IMR-90 (cell line): ENCODE measurements around the gene PDXK. TPM values are rescaled to one million over a fixed set of nuclear protein-coding genes. Genes with fewer than 3 reads are reported as not detected.

ENCODE experiments used
- ATAC-seq: fragments of 200-7000 bp; cut with Tn5 transposase; 2 replicates; pipeline ENCODE4 v1.9.1; 2020; ENCODE audit warnings: low read depth, mild to moderate bottlenecking, moderate library complexity
- BruUV-seq: library from RNA; stranded (reverse); fragments of 400-500 nt; replicated peaks from 2 replicates; lab custom pipeline; 2021; lab: Mats Ljungman, UMichigan
- CTCF ChIA-PET: fragments of 300-600 bp; formaldehyde crosslinking; extraction: SDS; loops from one replicate; lab custom pipeline; 2021; ENCODE audit warnings: antibody characterized with exemption; lab: Yijun Ruan, JAX
- POLR2A ChIA-PET: fragments of 300-600 bp; sonication (Branson Sonifier 250); formaldehyde crosslinking; loops from one replicate; lab custom pipeline; 2022; ENCODE audit warnings: antibody characterized with exemption; ENCODE audit not compliant: unreplicated experiment; lab: Charles Lee
- DNase-seq: peaks from one replicate; pipeline ENCODE4 v3.0.0; 2013
- H2AFZ ChIP-seq: replicated peaks from 2 replicates; pipeline ENCODE3; 2013; ENCODE audit warnings: low read length, mild to moderate bottlenecking; ENCODE audit not compliant: poor library complexity
- H2AK5ac ChIP-seq: 2 replicates; pipeline ENCODE4 v1.6.1; 2013; ENCODE audit warnings: low read depth, low read length, inconsistent platforms
- H2AK9ac ChIP-seq: replicated peaks from 2 replicates; pipeline ENCODE3; 2013; ENCODE audit warnings: mild to moderate bottlenecking, low read depth, low read length, moderate library complexity; ENCODE audit not compliant: poor library complexity
- H2BK120ac ChIP-seq: 2 replicates; pipeline ENCODE4 v1.6.1; 2013; ENCODE audit warnings: low read depth, low read length, inconsistent platforms
- H2BK15ac ChIP-seq: 3 replicates; pipeline ENCODE4 v1.6.1; 2013; ENCODE audit warnings: low read depth, low read length, inconsistent platforms
- H2BK20ac ChIP-seq: 2 replicates; pipeline ENCODE4 v1.6.1; 2013; ENCODE audit warnings: low read depth, mild to moderate bottlenecking, inconsistent platforms, low read length, moderate library complexity
- H2BK5ac ChIP-seq: 2 replicates; pipeline ENCODE4 v1.6.1; 2013; ENCODE audit warnings: mild to moderate bottlenecking, low read depth, low read length, inconsistent platforms; ENCODE audit not compliant: poor library complexity, severe bottlenecking
- H3K14ac ChIP-seq: replicated peaks from 2 replicates; pipeline ENCODE4 v1.6.1; 2013; ENCODE audit warnings: low read depth, low read length, inconsistent platforms
- H3K18ac ChIP-seq: 2 replicates; pipeline ENCODE4 v1.6.1; 2013; ENCODE audit warnings: low read depth, low read length, control low read depth
- H3K23ac ChIP-seq: 2 replicates; pipeline ENCODE4 v1.6.1; 2013; ENCODE audit warnings: low read depth, low read length, inconsistent platforms
- H3K27ac ChIP-seq: 2 replicates; pipeline ENCODE4 v1.5.1; 2013; ENCODE audit warnings: mild to moderate bottlenecking, control low read depth, low read length; ENCODE audit not compliant: insufficient read depth
- H3K27me3 ChIP-seq: 2 replicates; pipeline ENCODE4 v1.6.1; 2013; ENCODE audit warnings: low read length; ENCODE audit not compliant: control insufficient read depth, insufficient read depth
- H3K36me3 ChIP-seq: 2 replicates; pipeline ENCODE4 v1.6.1; 2013; ENCODE audit warnings: low read length, mixed read lengths; ENCODE audit not compliant: control insufficient read depth, insufficient read depth
- H3K4ac ChIP-seq: 2 replicates; pipeline ENCODE4 v1.6.1; 2013; ENCODE audit warnings: low read depth, low read length, inconsistent platforms
- H3K4me1 ChIP-seq: 2 replicates; pipeline ENCODE4 v1.6.1; 2013; ENCODE audit warnings: low read length, mixed read lengths; ENCODE audit not compliant: control insufficient read depth, insufficient read depth
- H3K4me2 ChIP-seq: 2 replicates; pipeline ENCODE4 v1.6.1; 2013; ENCODE audit warnings: low read depth, mild to moderate bottlenecking, control low read depth, low read length, moderate library complexity
- H3K4me3 ChIP-seq: 2 replicates; pipeline ENCODE4 v1.5.1; 2013; ENCODE audit warnings: low read depth, mild to moderate bottlenecking, control low read depth, low read length, moderate library complexity; ENCODE audit not compliant: insufficient read depth
- H3K56ac ChIP-seq: 2 replicates; pipeline ENCODE4 v1.6.1; 2013; ENCODE audit warnings: low read length, inconsistent platforms; ENCODE audit not compliant: insufficient read depth; ENCODE audit errors: extremely low read depth
- H3K79me1 ChIP-seq, 2 experiments: 2 replicates each; pipeline ENCODE4 v1.6.1; 2013; ENCODE audit warnings: low read length in 2 of 2, inconsistent platforms in 1 of 2, low read depth in 1 of 2
- H3K9ac ChIP-seq: 2 replicates; pipeline ENCODE4 v1.6.1; 2013; ENCODE audit warnings: low read depth, low read length, control low read depth
- H3K9me1 ChIP-seq: 2 replicates; pipeline ENCODE4 v1.6.1; 2013; ENCODE audit warnings: low read length, inconsistent platforms; ENCODE audit not compliant: insufficient read depth
- H3K9me3 ChIP-seq: 2 replicates; pipeline ENCODE4 v1.6.1; 2013; ENCODE audit warnings: low read length; ENCODE audit not compliant: control insufficient read depth, insufficient read depth
- H4K20me1 ChIP-seq: 2 replicates; pipeline ENCODE4 v1.6.1; 2013; ENCODE audit warnings: low read length, inconsistent platforms; ENCODE audit not compliant: insufficient read depth
- H4K5ac ChIP-seq: 2 replicates; pipeline ENCODE4 v1.6.1; 2013; ENCODE audit warnings: mild to moderate bottlenecking, low read depth, low read length, control low read depth
- H4K8ac ChIP-seq, 2 experiments: 2 replicates each; pipeline ENCODE4 v1.6.1; 2013; ENCODE audit warnings: low read depth in 2 of 2, low read length in 2 of 2, control low read depth in 1 of 2, inconsistent platforms in 1 of 2
- H4K91ac ChIP-seq: 2 replicates; pipeline ENCODE4 v1.6.1; 2013; ENCODE audit warnings: low read depth, low read length, inconsistent platforms; ENCODE audit not compliant: insufficient read depth
- CEBPB ChIP-seq: IDR thresholded peaks from 2 replicates; pipeline ENCODE4 v1.6.1; 2012; ENCODE audit warnings: low read depth, low read length, improper control_type of control experiment
- WGBS, 2 experiments: methylation state at CpG; one replicate each; pipeline versions ENCODE4 v1.1.5 to v1.1.7; 2013; ENCODE audit warnings: missing lambda C conversion rate in 2 of 2; ENCODE audit not compliant: insufficient read length in 1 of 2; ENCODE audit errors: extremely low coverage in 2 of 2; 5-methylcytosine and 5-hydroxymethylcytosine counted together
- dilution Hi-C: fragments of 300-500 bp; cut with HindIII; formaldehyde crosslinking; loops from one replicate; pipeline ENCODE4 v1.14.3; 2018; ENCODE audit warnings: low sequenced_read_pairs; ENCODE audit not compliant: unreplicated experiment
- in situ Hi-C: fragments of 300-500 bp; cut with MboI; formaldehyde crosslinking; loops from 3 replicates; pipeline ENCODE4 v1.14.3; 2019; ENCODE audit warnings: low sequenced_read_pairs, inconsistent platforms, mixed read lengths
- intact Hi-C: fragments of 100-400 bp; cut with micrococcal nuclease; formaldehyde crosslinking; loops from 2 replicates; pipeline ENCODE4 v1.10.0; 2022
- polyA plus RNA-seq, 3 experiments: library from polyadenylated mRNA; depleted of rRNA; stranded (reverse); fragments of >200 nt; gene quantifications; 2 replicates each; pipeline ENCODE4 v1.2.3, GENCODE V29; 2012; ENCODE audit warnings: low replicate concordance in 1 of 3
- total RNA-seq: library from RNA; depleted of rRNA; stranded (reverse); fragments of >200 nt; gene quantifications from 2 replicates; pipeline ENCODE4 v1.2.3, GENCODE V29; 2012

PDXK gene
- total and polyA plus RNA-seq, 2 of the 4 experiments (the other 2 are of a cell fraction): 155 to 312 TPM

DNA sequence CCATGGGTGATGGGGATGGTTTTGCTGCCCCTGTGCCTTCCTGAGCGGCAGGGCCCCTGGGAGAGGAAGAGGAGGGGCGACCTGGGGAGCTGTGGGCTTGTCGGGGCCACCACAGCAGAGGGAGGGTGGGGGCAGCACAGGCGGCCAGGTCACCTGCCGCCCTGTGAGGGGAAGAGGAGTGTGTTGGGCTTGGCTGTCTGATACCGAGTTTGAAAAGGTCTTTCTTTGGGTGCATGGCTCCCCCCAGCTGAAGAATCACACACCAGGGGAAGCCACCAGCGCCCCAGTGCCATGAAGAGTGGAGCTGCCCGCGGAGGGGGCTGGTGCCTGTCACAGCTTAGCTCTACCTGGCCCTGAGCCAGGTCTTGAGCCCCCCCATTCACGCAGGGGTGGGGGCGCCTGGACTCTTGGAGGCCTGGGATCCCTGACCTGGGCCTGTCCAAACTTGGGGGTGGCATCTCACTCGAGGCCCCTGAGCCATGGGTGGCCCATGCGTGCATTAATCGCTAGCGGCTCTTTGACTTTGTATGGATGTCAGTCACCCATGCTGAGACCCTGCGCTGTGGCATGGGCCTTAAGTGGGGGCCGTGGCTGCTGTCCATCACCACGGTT lies 30.8 kb downstream of the PDXK start:
- H3K14ac ChIP-seq: no peak overlapping the region

More for the DNA sequence above, 30.8 kb downstream of the PDXK start:
- H4K91ac ChIP-seq: no peak overlapping the region
- H4K5ac ChIP-seq: no peak overlapping the region
- dilution Hi-C loops (no loop called here), in situ Hi-C loops (no loop called here), intact Hi-C loops (no loop called here)
- peaks cover 3 to 36% of the 10 kb centered on the region in 2 experiments for H3K79me1 ChIP-seq
- no peak overlapping the region for H3K56ac ChIP-seq
- TF ChIP-seq CEBPB: no peak
- peaks cover 81% of the 10 kb centered on the region for H3K36me3 ChIP-seq
- DNase-seq: no peak
- no peak overlapping the region for H2BK20ac ChIP-seq
- H3K4me2 ChIP-seq: no peak overlapping the region
- no peak overlapping the region for H3K23ac ChIP-seq
- no peaks in the 10 kb centered on the region for H3K4me1 ChIP-seq
- H4K20me1 ChIP-seq: peaks cover 25% of the 10 kb centered on the region
- H2AK9ac ChIP-seq: no peak overlapping the region
- H4K8ac ChIP-seq: no peak overlapping the region
- no TSS peak for BruUV-seq
- no peak overlapping the region for H2AFZ ChIP-seq
- CTCF ChIA-PET: no interaction called here
- no peak overlapping the region for H3K4ac ChIP-seq
- H3K4me3 ChIP-seq: no peak overlapping the region
- no peaks in the 10 kb centered on the region for H3K9me3 ChIP-seq
- no peak overlapping the region for H2BK5ac ChIP-seq
- no peak overlapping the region for H3K9ac ChIP-seq
- peaks cover 11% of the 10 kb centered on the region for H3K9me1 ChIP-seq
- no peak overlapping the region for H3K18ac ChIP-seq
- H3K27ac ChIP-seq: no peak overlapping the region
- no peaks in the 10 kb centered on the region for H3K27me3 ChIP-seq
- H2BK15ac ChIP-seq: no peak overlapping the region
- H2AK5ac ChIP-seq: no peak overlapping the region
- ATAC-seq: no peak
- no peak overlapping the region for H2BK120ac ChIP-seq
- POLR2A ChIA-PET: no interaction called here
- WGBS, 2 experiments: 100% methylated on average over 4 of the region's 18 CpGs; no CpG with 5 or more reads in 1 of the 2 experiments
